ENCODE results near the gene SLC30A2.

SLC30A2 gene

DNA sequence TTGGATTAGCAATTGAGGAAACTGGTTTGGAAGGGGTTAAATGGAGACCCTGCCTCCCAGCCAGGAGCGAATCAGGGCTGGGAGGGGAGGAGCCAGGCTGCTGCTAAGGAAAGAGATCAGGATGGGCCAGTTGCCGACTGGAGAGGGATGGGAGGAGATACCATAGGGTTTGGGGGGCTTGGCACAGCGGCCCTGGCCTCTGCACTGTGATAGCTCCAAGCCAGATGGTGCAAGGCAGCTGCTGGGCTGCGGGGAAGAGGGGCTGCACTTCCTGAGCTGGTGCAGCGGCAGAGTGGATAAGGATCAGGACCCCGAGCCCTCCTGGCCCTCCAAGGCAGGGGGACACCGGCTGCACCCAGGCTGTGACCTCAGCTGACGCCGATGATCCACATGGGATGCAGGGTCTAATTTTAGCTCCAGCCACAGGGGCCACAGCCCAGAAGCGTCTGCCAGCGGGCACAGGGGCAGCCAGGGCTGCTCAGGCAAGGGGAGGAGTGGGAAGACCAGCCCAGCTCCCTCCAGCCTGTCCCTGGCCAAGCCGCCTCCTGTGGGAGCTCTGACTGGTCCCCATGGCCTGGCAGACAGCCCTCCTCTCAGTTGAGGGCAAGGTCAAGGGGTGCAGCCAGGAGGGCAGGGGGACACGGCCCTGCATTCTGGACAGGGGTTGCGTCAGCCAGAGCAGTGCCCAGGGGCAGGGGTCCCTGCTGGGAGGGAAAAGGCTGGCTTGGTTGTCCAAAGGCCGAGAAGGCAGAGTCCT is 24.1 kb downstream of the SLC30A2 start, which contains the start of gene EXTL1:
EXTL1 (plus strand) TSS at position 129 of the 757 bp plus-strand sequence. CDS start 872 bp downstream, outside the sequence.
- Histone ChIP-seq H3K9me3 (ENCODE audit: low read length) (no peaks in the 10 kb centered on the region), H3K36me3 (ENCODE audit: insufficient read depth, low read length) (no peaks in the 10 kb centered on the region), H3K4me3 (ENCODE audit: low read length) (peak within 1 kb of the TSS; percentile 53), H3K27me3 (ENCODE audit: insufficient read depth, low read length) (peaks cover 5% of the 10 kb centered on the region), H2AFZ (ENCODE audit: low read depth, low read length) (peak within 1 kb of the TSS; percentile 38), H3K4me1 (ENCODE audit: insufficient read depth, low read length) (peaks cover 26% of the 10 kb centered on the region)

DNA sequence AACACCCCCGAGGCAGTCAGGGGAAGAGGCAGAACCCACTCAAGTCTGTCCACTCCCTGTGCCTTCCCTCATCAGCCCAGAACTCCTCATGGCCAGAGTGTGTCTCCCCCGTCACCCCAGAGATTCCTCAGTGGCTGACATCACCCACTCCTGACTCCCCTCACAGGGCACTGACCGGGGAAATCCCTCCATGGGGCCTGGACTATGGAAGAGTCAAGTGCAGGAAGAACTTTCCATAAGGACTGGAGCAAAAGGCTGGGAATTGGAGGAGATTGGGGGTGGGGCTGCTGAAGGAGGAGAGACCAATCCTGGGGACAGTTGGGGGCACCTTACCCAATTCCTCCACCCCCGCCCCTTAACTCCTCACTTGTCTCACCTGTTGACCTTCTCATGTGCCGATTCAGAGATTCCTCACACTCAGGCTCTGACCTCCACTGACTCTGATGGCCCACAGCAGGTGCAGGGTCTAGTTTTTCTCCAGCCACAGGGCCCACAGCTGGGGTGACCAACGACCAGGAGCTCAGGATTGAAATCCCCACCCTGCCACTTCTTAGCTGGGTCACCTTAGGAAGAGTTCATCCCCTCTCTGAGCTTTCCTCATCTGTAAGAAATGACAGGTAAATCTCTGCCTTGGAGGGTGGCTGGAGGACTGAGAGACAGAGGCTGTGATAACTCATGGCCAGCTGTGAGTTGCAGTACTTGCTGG is 24.8 kb downstream of the SLC30A2 start:
- Histone ChIP-seq H3K9me3 (ENCODE audit: low read length) (no peaks in the 10 kb centered on the region), H3K36me3 (ENCODE audit: insufficient read depth, low read length) (no peaks in the 10 kb centered on the region), H3K27me3 (ENCODE audit: insufficient read depth, low read length) (peaks cover 5% of the 10 kb centered on the region), H3K4me3 (ENCODE audit: low read length) (no peak overlapping the region), H3K4me1 (ENCODE audit: insufficient read depth, low read length) (peaks cover 33% of the 10 kb centered on the region), H2AFZ (ENCODE audit: low read depth, low read length) (no peak overlapping the region)

GRCh38 chr1:26020330-26020768 is 25.6 kb downstream of the SLC30A2 start:
- Histone ChIP-seq H3K4me1 (ENCODE audit: insufficient read depth, low read length) (peaks cover 33% of the 10 kb centered on the region), H3K27me3 (ENCODE audit: insufficient read depth, low read length) (peaks cover 5% of the 10 kb centered on the region), H3K36me3 (ENCODE audit: insufficient read depth, low read length) (no peaks in the 10 kb centered on the region), H3K4me3 (ENCODE audit: low read length) (no peak overlapping the region), H2AFZ (ENCODE audit: low read depth, low read length) (no peak overlapping the region), H3K9me3 (ENCODE audit: low read length) (no peaks in the 10 kb centered on the region)

- Histone ChIP-seq H3K4me1 (ENCODE audit: insufficient read depth, low read length) (peaks cover 33% of the 10 kb centered on the region), H2AFZ (ENCODE audit: low read depth, low read length) (no peak overlapping the region), H3K36me3 (ENCODE audit: insufficient read depth, low read length) (no peaks in the 10 kb centered on the region), H3K9me3 (ENCODE audit: low read length) (no peaks in the 10 kb centered on the region), H3K4me3 (ENCODE audit: low read length) (no peak overlapping the region), H3K27me3 (ENCODE audit: insufficient read depth, low read length) (peaks cover 5% of the 10 kb centered on the region)
Measured at GRCh38 chr1:26019641-26020315, 26.1 kb downstream of the SLC30A2 start.

- Histone ChIP-seq H3K4me1 (ENCODE audit: insufficient read depth, low read length) (peaks cover 33% of the 10 kb centered on the region), H2AFZ (ENCODE audit: low read depth, low read length) (no peak overlapping the region), H3K9me3 (ENCODE audit: low read length) (no peaks in the 10 kb centered on the region), H3K36me3 (ENCODE audit: insufficient read depth, low read length) (no peaks in the 10 kb centered on the region), H3K27me3 (ENCODE audit: insufficient read depth, low read length) (no peaks in the 10 kb centered on the region), H3K4me3 (ENCODE audit: low read length) (no peak overlapping the region)
Measured at GRCh38 chr1:26017606-26018005, 28.3 kb downstream of the SLC30A2 start.

DNA sequence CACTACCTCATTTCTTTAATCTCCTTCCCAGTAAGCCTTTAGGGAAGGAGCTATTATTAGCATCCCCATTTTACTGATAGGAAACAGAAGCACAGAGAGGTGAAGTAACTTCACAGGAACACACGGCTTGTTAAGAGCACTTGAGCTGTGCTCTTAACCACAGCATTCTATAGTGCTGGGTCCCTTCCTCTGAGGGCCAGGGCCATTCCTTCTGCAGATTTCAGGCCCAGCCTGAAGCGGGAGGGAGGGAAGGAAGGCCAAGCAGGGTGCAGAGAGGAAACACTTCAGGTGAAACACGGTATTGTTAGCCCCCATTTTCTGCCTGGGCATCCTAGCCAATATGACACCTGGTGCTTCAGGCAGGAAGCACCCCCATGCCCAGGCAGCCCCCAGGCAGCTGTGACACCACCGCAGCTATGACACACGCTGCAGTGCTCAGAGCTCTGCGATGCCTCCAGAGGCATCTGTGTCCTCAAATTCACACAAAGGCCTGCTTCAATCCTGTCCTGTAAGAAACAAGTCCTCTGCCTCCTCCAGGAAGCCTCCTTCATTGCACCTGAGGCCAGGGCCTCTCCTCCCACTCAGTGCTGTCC is 28.9 kb downstream of the SLC30A2 start:
- Histone ChIP-seq H2AFZ (ENCODE audit: low read depth, low read length) (no peak overlapping the region), H3K4me3 (ENCODE audit: low read length) (no peak overlapping the region), H3K4me1 (ENCODE audit: insufficient read depth, low read length) (peaks cover 31% of the 10 kb centered on the region)

DNA sequence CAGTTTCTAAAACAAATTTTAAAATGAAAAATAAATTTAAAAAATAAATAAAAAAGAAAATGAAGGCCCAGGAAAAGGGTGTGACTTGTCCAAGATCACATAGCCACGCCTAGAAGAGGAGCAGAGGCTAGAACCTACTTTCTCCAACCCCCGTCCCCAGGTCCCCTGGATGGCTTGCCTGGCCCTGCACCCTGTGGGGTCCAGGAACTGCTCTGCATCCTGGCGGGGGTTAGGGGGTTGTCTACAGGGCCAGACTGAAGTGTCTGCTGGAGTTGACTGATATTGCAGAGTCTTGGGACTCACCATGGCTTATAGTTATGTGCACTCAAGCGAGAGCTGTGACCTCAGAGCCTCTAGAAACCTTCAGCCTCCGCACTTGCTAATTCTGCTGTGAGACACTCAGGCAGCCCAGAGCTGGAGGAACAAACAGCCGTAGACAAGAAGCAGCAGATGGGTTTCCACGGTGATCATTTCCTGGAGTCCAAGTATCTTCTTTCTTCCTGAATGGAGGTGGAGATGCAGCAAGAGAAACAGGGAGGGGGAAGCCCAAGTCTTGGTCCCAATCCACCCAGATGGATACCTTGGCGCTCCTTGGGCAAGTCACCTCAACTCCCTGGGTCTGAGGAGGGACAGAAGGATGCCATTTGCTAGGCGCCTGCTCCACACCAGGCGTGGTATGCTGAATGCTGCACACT is 29.5 kb downstream of the SLC30A2 start:
- H3K27me3 ChIP-seq (ENCODE audit: insufficient read depth, low read length): no peaks in the 10 kb centered on the region
- H3K36me3 ChIP-seq (ENCODE audit: insufficient read depth, low read length): no peaks in the 10 kb centered on the region
- H3K9me3 ChIP-seq (ENCODE audit: low read length): no peaks in the 10 kb centered on the region
- H3K4me3 ChIP-seq (ENCODE audit: low read length): no peak overlapping the region
- H2AFZ ChIP-seq (ENCODE audit: low read depth, low read length): no peak overlapping the region
- peaks cover 28% of the 10 kb centered on the region for H3K4me1 ChIP-seq (ENCODE audit: insufficient read depth, low read length)

More for the DNA sequence above, 28.9 kb downstream of the SLC30A2 start:
- Histone ChIP-seq H3K9me3 (ENCODE audit: low read length) (no peaks in the 10 kb centered on the region), H3K36me3 (ENCODE audit: insufficient read depth, low read length) (no peaks in the 10 kb centered on the region), H3K27me3 (ENCODE audit: insufficient read depth, low read length) (no peaks in the 10 kb centered on the region)

- Histone ChIP-seq H3K4me1 (ENCODE audit: insufficient read depth, low read length) (peaks cover 27% of the 10 kb centered on the region), H2AFZ (ENCODE audit: low read depth, low read length) (no peak overlapping the region), H3K36me3 (ENCODE audit: insufficient read depth, low read length) (no peaks in the 10 kb centered on the region), H3K9me3 (ENCODE audit: low read length) (no peaks in the 10 kb centered on the region), H3K27me3 (ENCODE audit: insufficient read depth, low read length) (no peaks in the 10 kb centered on the region), H3K4me3 (ENCODE audit: low read length) (no peak overlapping the region)
Measured at GRCh38 chr1:26015358-26015757, 30.6 kb downstream of the SLC30A2 start.

GRCh38 chr1:26014179-26014578 is 31.7 kb downstream of the SLC30A2 start:
- Histone ChIP-seq H3K9me3 (ENCODE audit: low read length) (no peaks in the 10 kb centered on the region), H3K27me3 (ENCODE audit: insufficient read depth, low read length) (no peaks in the 10 kb centered on the region), H3K36me3 (ENCODE audit: insufficient read depth, low read length) (no peaks in the 10 kb centered on the region), H2AFZ (ENCODE audit: low read depth, low read length) (no peak overlapping the region), H3K4me1 (ENCODE audit: insufficient read depth, low read length) (peaks cover 18% of the 10 kb centered on the region), H3K4me3 (ENCODE audit: low read length) (no peak overlapping the region)

DNA sequence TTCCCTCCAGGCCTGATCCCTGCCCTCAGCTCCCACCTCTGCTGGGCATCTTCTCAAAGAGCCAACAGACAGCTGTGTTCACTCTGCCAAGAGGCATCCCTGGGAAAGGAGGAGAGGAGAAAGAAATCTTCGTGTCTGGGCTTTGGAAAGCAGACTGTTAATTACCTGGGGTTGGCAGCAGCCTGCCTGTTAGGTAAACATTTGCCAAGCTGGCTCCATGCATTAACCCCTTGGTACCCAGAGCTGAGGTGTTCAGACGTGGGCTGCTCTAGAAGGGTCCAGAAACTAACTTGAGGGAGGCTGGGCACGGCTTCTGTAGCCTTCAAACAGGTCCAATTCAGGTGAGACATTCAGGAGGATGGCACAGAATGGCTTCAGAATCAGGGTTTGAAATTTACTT is 33.1 kb downstream of the SLC30A2 start:
- Histone ChIP-seq H3K9me3 (ENCODE audit: low read length) (no peaks in the 10 kb centered on the region), H3K4me3 (ENCODE audit: low read length) (no peak overlapping the region), H3K4me1 (ENCODE audit: insufficient read depth, low read length) (peaks cover 12% of the 10 kb centered on the region), H3K36me3 (ENCODE audit: insufficient read depth, low read length) (no peaks in the 10 kb centered on the region), H2AFZ (ENCODE audit: low read depth, low read length) (no peak overlapping the region), H3K27me3 (ENCODE audit: insufficient read depth, low read length) (no peaks in the 10 kb centered on the region)

GRCh38 chr1:26010825-26011224 is 35.1 kb downstream of the SLC30A2 start:
- H3K27me3 ChIP-seq (ENCODE audit: insufficient read depth, low read length): no peaks in the 10 kb centered on the region
- H3K9me3 ChIP-seq (ENCODE audit: low read length): no peaks in the 10 kb centered on the region
- no peak overlapping the region for H3K4me3 ChIP-seq (ENCODE audit: low read length)
- no peak overlapping the region for H2AFZ ChIP-seq (ENCODE audit: low read depth, low read length)
- peaks cover 4% of the 10 kb centered on the region for H3K4me1 ChIP-seq (ENCODE audit: insufficient read depth, low read length)
- no peaks in the 10 kb centered on the region for H3K36me3 ChIP-seq (ENCODE audit: insufficient read depth, low read length)

DNA sequence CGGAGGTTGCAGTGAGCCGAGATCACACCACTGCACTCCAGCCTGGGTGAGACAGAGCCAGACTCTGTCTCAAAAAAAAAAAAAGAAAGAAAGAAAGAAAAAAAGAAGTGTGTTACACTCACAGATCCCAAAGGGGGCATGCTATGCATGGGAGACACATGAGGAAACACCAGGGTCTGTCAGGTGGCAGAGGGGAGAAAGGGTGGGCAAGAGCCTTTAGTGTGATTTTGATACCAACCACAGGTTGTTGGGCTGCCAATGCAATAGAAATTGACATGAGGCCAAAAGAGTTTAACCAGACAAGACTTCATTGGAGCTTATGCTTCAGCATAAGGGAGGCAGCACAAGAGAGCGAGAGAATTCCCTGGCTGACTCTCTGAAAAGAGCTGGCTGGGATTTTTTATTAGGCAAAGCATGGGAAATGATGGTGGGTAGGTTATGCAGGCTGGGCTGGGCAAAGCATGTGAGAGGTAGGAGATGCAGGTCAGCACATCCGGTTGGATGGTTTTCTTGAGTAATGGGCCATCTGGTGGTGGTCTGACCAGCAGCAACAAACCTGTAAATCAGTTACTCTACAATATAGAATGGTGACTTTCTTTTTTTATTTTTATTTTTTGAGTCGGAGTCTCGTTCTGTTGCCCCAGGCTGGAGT is 36.0 kb downstream of the SLC30A2 start:
- no peak overlapping the region for H2AFZ ChIP-seq (ENCODE audit: low read depth, low read length)
- H3K4me3 ChIP-seq (ENCODE audit: low read length): no peak overlapping the region
- H3K27me3 ChIP-seq (ENCODE audit: insufficient read depth, low read length): no peaks in the 10 kb centered on the region
- H3K9me3 ChIP-seq (ENCODE audit: low read length): no peaks in the 10 kb centered on the region
- H3K36me3 ChIP-seq (ENCODE audit: insufficient read depth, low read length): no peaks in the 10 kb centered on the region
- H3K4me1 ChIP-seq (ENCODE audit: insufficient read depth, low read length): peaks cover 4% of the 10 kb centered on the region

Measured in neuron (in vitro differentiated cells).